ENCODE data around the gene DNAJB13.
A peak's percentile ranks its signal among the peaks of the same experiment; 100 is the strongest.

Gene DNAJB13

DNA sequence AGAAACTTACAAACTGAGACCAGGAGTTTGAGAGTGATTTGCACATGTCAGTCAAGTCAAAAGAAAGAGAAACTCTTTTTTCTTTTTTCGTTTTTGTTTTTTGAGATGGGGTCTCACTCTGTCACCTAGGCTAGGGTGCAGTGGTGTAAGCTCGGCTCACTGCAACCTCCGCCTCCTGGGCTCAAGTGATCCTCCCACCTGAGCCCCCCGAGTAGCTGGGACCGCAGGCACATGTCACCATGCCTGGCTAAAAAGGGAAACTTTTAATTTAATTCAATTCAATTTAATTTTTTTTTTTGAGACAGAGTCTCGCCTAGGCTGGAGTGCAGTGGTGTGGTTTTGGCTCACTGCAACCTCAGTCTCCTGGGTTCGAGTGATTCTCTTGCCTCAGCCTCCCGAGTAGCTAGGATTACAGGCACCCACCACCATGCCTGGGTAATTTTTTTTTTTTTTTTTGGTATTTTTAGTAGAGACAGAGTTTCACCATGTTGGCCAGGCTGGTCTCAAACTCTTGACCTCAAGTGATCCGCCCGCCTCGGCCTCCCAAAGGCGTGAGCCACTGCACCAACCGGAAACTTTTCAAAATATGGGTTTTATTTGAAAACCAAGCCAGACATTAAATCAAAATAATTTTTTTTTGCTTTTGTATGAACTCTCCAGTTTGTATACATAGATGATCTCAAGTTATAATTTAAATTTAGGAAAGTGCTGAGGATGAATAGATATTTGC, 48.2 kb downstream of the DNAJB13 start:
- no peak for DNase-seq

DNA sequence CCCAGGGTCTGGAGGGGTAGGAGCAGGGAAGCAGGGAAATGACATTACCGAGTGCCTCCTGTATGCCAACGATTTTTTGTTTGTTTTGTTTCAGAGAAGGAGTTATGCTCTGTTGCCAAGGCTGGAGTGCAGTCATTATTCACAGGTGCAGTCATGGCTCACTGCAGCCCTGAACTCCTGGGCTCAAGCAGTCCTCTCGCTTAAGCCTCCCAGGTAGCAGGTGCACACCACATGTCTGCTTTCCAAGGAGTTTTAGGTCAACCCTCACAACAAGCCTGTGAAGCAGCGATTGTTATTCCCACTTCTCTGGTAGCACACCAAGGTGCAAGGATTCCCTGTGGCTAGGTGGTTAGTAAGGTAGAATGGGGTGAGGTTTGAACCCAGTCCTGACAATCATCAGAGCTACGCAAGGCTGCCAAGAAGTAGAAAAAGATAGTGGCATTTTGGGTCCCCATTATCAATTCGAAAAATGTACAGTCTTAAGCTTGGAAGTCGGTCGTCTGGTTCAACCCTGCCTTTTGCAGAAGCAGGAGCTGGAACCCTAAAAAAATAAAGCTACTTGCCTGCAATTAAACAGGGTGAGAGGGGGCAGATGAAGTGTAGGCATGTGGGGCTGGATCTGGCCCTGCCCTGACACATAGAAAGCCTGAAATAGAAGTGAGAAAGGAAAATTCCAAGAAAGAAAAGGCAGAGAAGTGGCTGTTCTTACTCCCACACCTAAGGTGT, 48.9 kb downstream of the DNAJB13 start:
- DNase-seq = no peak

DNA sequence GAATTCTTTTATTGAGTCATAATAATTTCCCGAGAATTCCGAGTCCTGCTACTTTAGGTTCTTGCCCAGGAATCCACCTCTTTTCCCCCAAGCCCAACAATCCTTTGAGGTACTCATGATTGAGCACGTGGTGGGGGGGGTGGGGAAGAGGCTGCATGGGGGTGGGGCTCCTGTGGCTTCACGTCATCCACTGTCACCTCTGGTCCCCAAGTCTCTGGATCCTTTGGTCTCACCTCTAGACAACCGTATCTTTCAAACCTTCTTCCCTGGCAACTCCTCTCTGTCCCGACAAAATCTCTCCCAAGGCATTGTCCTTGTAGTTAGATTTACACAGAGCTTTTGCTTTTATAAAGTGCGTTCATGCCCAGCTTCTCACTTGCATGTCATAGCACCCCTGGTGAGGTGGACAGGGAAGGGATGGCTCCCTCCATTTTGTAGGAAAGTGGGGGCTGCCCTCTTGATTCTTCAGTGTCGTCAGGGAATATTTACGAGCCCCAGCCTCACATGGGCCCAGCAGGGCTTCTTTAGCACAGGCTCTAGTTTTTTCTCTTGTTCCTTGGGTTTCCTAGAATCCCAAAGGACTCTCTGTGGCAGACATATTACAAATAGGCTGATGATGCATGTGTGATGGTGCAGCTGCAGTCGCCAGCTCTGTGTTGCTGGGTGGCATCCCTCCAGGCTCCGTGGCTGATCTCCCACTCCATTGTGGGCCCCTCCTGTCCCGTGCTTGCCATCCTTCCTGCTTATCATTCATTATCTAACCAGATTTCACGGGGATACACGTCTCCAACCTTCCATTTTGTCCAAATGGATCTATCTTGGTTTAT, 49.7 kb downstream of the DNAJB13 start:
- peak in 1 of 56 donors; percentile 49 for DNase-seq

DNA sequence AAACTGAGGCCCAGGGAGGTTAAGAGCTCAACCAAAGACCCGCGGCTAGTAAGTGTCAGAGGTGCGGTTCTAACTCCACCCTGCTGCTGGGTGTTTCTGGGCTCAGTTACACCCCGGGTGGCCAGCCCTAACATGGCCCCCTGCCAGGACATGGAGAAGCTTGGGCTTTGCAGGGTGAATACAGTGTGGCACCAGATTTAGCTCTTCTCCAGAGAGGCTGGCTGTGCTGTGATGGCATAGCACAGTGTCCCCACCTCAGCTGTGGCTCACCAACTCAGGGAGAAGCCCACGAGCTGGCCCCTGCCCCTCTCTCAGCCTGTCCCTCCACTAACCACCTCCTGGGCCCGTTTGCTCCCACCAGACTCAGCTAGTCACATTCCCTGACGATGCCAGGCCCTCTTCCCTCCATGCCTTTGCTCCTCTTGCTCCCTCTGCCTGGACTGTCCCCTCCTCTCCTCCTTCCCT, 51.0 kb downstream of the DNAJB13 start:
- no peak for DNase-seq

DNA sequence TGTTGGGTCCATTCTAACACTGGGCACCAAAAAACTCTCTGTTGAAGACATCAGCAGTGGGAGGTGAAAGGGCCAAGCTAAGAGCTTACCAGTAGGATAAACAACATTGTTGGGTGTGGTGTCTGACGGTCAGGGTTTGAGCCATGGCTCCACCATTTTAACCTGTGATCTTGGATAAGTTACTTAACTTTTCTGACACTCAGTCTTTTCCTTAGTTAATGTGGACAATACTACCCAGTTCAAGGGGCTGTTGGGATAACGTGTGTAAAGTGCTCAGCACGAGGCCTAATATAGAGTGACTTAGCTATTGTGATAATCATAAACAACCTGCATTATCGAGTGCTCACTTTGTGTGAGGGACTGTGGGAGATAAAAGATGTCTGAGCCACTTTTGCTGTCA, 52.0 kb downstream of the DNAJB13 start:
- DNase-seq = no peak

DNA sequence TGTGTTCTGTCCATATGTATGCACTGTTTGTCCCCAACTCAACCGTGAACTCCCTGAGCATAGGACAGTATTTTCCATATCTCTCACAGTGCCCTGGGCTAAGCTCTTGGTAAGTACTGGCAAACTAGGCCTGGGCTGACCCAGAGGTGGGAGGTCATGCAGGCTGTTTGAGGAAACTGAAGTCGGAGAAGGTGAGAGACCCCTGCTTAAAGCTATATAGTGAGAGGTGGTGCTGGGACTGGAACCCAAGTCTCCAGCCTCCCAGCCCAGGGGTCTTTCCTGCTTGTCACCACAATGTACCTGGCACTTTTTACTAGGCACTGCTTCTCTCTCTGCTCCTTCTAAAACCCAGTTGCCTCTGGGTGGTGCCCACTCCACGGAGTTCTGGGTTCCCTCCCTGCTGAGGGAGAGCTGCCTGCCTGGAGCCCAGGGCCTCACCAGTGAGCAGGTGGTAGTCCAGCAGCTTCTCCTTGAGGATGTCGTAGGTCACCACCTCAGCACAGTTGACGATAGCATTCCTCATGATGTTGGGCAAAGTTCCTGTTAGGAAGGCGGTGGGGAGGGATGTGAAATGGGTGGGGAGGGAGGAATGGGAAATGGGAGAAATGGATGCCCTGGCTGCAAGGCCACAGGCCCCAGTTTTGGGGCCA, 53.3 kb downstream of the DNAJB13 start:
- no peak for DNase-seq

DNA sequence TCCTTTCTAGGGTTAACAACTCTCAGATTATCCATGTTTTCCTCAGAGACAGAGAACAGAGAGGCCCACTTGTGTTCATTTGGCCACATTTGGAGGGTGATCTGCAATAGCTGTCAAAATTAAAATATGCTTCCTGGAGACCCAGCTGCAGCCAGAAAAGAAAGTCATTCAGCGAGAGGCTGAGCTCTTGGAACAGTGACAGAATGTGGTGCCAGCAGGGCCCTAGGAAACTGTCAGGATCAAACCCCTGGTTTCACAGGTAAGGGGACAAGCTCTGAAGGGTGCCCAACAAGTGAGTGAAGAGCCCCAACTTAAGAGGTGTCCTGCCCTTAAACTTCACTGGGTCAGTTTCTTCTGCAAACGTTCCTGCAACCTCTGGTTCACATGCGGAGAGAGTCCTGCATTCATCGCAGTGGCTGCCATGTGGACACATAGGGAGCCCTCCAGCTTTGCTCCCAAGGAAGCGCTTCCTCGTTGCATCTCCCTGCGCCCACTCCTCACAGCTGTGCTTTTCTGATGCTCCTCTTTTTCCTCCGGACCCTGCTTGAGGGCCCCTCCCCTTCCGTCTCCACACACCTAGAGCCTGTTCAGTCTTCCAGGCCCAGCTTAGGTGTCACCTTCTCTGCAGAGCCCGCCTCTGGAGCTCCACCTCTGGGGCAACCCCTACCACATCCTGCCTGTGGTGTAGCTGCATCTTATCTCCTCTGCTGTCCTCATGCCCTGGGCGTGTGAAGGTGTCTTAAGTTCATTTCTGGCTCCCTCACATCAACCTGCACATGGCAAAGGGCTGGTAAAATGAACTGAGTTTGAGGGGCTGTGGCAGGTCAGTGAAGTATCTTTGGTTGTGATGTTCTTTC, 54.2 kb downstream of the DNAJB13 start:
- DNase-seq = peak in 2 of 56 donors; percentile 20 to 32

DNA sequence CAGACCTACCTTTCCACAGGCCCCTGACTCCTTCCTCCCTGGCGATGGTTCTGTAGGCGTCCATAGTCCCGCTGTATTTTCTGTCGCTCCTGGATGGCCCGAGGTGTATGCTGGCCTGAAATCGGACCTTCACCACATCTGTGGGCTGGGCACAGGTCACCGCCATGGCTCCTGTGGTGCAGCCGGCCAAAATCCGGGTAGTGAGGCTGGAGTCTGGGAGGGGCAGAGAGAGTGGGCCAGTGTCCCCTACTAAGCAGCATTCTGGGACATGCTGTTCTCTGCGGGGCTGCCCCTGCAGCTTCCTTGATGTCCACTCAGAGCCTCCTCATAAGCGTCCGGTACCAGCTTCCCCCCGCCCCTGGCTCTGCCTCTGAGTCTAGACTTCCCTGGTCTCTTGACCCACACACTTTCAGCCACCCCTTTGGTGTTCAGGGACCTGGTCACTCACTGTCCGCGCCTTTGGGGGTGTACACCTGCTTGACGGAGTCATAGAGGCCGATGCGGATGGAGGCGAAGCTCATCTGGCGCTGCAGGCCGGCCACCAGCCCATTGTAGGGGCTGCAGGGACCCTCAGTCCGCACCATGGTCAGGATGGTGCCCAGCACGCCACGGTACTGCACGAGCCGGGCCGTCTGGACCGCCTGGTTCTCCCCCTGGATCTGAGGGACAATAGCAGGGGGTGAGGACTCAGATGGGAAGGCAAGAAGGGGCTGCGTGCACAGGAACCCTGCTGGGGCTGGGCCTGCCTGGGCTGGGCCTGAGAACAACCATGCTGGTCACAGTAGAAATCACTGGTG, 55.1 kb downstream of the DNAJB13 start:
- DNase-seq = no peak

DNA sequence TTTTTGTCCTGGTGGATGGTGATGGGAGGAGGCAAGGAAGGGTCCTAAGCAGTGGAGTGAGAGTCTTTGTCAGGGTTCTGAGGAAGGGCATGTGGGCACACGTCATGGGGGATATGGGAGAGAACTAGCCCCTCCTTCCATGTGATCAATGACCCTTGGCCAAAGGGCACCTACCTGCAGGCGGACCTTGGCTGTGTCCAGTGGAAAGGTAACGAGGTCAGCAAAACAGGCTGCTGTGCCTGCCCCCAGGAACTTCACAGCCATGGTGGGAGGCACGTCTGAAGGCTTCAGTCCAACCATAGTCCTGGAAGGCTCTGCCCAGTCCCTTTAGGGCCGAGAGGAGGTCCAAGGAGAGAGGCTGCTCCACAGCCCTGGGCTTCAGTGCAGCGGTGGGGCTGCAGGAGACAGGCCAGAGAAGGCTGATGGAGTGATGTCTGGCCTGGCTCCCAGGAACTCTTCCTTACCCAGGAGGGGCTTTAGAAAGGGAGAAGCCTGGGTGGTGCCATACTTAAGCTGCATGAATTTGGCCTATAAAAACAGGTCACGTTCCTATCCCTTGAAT, 56.0 kb downstream of the DNAJB13 start:
- DNase-seq = no peak

DNA sequence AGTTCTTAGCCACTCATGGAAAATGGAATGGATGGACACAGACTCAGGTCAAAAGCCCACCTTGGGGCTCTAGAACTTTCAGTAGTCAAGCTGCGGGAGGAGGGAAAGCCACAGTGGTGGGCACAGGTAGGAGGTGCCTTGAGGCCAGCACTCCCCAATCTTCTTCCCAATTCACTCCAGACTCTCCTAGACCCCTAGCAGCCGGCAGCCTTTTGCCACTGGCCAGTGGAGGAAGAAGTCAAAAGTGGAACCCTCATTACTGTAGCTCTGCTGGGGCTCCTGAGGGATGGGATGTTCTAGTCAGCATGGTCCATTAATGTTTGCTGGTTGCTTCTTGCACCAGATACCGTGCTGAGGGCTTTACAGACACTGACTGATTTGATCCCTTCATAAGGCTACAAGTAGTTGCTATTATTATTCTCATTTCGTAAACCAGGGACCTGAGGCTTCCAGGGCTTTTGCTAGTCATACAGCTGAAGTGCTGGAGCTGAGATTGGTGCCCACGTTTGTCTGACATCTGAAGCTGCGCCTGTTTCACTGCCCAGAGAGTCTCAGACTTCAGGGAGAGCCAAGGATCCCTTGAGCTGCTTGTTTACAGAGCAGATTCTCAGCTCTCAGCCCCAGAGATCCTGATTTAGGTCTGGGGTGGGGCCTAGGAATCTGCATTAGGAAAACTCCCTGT, 57.0 kb downstream of the DNAJB13 start:
- no peak for DNase-seq

DNA sequence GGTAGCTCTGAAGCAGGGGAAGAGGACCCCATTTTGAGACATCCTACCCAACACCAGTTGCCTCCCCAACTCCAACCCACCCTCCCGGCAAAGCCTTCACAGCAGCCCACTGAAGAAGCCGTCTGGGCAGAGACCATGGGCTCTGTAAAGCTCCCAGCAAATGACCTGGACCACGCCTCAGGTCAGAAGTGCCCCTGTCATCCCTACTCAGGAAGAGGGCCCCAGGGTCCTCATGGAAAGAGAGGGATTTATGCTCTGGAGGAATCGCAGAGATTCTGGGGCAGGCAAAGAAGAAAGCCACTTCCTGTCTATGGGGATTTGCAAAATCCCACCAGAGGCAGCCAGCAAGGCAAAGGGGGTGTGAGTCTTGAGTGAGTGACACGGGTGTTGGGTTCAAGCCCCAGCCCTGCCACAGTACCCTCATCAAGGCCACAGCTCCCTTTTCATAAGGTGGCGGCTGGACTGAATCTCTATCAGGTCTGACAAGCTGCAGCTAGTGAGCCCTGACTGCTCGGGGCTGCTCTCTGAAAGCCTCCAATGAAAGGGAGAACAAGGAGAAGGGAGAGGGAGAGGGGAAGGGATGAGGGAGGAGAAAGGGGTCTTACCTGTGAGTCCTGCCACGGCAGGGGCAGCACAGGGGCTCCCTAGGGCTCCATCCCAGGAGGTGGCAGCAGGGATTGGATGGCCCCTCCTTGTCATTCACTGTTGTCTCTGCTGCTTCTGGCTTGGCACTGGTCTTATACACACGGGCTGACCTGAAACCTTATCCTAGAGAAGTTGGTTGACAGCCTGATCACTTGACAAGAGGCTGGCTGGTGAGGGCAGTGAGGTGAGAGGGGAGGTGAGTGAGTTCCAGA, 57.8 kb downstream of the DNAJB13 start, which contains the start of gene UCP3:
Gene UCP3, minus strand, starts transcription at position 713 of the 857 bp plus-strand sequence. CDS start 2,043 bp downstream, outside the sequence.
- DNase-seq = no peak

DNA sequence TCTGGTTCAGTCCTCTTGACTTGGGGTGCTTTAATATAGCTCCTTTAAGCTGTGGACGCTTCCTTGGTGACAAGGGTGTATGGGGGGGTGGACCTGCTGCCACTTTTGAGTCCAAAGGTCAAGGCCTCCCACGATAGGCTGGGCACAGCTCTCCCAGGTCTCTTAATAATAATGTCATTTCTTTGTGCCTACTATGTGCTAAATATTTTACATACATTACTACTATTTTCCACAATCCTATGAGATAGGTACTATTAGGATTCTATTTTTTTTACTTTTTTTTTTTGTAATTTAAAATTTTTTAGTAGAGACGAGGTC, 58.4 kb downstream of the DNAJB13 start:
- no peak for DNase-seq

DNA sequence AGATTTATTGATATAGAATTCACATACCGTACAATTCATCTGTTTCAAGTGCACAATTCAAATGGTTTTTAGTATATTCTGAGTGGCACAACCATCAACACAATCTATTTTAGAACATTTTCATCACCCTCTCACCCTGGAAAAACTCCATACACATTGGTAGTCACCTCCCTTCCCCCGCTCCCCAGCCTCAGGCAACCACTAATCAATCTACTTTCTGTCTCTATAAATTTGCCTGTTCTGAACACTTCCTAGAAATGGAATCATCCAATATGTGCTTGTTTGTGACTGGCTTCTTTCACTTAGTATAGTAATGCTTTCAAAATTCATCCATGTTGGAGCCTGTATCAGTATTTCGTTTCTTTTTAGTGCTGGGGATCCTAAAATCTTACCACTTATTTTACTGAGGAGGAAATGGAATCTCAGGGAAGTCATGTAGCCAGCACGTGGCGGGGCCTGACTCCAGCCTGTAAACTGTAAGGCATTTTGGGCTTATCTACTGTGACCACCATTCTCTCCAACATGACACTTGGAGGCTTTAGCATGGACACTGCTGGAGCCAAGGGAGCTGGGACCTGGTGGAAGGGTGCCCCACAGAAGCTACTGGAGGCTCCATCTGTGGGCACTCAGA, 59.0 kb downstream of the DNAJB13 start:
- no peak for DNase-seq

DNA sequence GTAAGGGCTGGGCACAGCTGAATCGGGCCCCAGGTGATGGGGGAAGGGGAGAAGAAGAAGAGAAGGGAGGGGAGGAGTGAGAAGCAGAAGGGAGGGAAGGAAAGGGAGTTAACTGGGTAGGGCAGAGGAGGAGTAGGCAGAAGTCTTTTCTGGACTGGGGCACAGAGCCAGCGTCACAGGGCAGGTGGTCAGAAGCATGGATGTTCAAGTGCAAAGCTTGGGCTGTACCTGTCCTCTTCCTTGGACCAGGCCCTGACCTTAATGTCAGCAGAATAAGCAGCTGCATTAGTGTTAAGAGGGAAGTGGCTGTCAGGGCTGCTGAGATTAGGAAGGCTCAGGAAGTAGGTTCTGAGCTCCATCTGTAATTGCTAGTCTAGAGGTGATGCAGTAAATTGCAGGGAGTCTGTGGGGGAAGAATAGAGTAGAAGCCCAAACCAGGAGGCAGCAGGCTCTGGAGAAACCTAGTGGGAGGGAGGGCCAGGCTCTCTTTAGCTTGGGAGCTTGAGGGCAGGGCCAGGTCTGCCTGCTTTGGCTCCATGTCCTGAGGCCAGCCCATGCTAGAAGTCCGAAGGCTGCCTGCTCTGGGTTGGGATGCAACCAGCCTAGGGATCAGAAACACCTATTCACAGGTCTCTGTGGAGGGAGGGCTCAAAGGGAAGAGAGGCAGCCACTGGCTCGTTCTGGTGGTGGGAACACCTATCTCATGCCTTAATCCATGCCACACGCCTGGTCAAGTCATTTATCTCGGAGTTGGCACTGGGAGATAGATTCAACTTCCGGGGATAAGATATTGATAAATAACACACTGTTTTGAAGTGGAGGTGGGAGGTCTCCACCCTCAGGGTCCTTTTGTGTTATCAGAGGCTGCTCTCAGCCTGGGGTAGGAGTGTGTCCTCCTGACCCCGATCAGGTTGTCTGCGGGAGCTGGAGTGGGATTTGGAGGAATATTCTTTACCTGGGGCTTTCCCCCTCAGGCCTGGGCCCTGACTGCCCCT, 59.8 kb downstream of the DNAJB13 start:
- DNase-seq = no peak

DNA sequence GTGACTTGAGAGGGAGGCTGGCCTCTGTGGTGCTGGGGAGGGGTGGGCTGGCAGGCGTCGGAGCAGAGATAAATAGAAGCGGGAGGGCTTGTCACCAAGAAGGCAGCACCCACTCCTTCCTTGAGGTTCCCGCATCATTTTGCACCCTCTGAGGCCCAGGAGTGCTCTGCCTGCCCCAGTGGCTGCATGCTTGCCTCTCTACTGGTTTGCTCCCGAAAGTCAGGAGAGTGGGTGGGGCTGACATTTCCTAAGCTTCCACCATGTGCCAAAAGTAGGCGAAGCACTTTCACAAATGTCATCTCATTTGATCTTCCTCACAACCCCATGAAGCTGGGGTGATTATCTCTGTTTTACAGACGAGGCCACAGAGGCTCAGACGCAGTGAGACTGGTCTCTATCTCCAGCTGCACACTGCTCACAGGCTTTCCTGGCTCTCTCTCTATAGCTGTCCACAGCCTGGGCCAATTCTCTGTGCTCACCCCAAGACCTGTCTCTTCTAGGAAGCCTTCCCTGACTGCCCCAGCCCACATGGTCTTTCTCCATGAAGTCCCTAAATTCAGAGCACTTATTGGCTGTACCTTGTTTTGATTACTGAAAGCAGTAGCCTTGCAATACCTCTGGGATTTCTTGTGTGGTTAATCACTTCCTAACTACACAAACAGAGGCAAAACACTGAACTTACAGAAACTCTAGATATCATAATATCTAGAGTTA, 60.7 kb downstream of the DNAJB13 start:
- DNase-seq = no peak

Data from amygdala (tissue), 56 donors.